Stimulated activated CD8-positive, alpha-beta memory T cell treated with anti-CD3 and anti-CD28 coated beads, Interleukin-7, amount 100 ng/mL, for 4 hours (primary cell): Measurements from ENCODE around the gene ENPP3.
"Not testable (repeated sequence)": the region's sequence is repeated elsewhere in the genome, so short reads cannot be mapped to it uniquely, and the experiment has no call there.

Experiments
- DNase-seq, 2 donors: peaks; one replicate each; pipeline ENCODE4 v3.0.0-alpha.2; 2020; ENCODE audit warnings: low read depth in 2 of 2

ENPP3 gene

GRCh38 chr6:131736003-131736596, 99.0 kb downstream of the ENPP3 start:
- no peak for DNase-seq

- DNase-seq, result no peak
Observed at GRCh38 chr6:131736811-131737210, 99.7 kb downstream of the ENPP3 start.

GRCh38 chr6:131739136-131739535, 102.0 kb downstream of the ENPP3 start:
- no peak for DNase-seq

- DNase-seq, result no peak
Observed at GRCh38 chr6:131740161-131740560, 103.1 kb downstream of the ENPP3 start.

GRCh38 chr6:131741688-131742393, 104.7 kb downstream of the ENPP3 start:
- no peak for DNase-seq

- no peak for DNase-seq
Observed at GRCh38 chr6:131744432-131745287, 107.6 kb downstream of the ENPP3 start.

GRCh38 chr6:131745476-131745875, 108.4 kb downstream of the ENPP3 start:
- DNase-seq, result no peak

GRCh38 chr6:131747821-131748353, 110.8 kb downstream of the ENPP3 start:
- no peak for DNase-seq

GRCh38 chr6:131749023-131749422, 111.9 kb downstream of the ENPP3 start:
- DNase-seq, result no peak

GRCh38 chr6:131751012-131751715, 114.1 kb downstream of the ENPP3 start:
- DNase-seq, result not testable (repeated sequence)

- DNase-seq, result no peak
Observed at GRCh38 chr6:131754088-131754487, 117.0 kb downstream of the ENPP3 start.

- DNase-seq, result no peak
Observed at GRCh38 chr6:131754715-131755567, 117.8 kb downstream of the ENPP3 start.

- DNase-seq, result no peak
Observed at GRCh38 chr6:131755597-131755996, 118.5 kb downstream of the ENPP3 start.

- DNase-seq, result no peak
Observed at GRCh38 chr6:131756039-131756438, 118.9 kb downstream of the ENPP3 start.

GRCh38 chr6:131758920-131759319, 121.8 kb downstream of the ENPP3 start:
- no peak for DNase-seq

GRCh38 chr6:131761060-131761761, 124.1 kb downstream of the ENPP3 start:
- no peak for DNase-seq

- no peak for DNase-seq
Observed at GRCh38 chr6:131761762-131762067, 124.6 kb downstream of the ENPP3 start.

GRCh38 chr6:131762984-131763383, 125.9 kb downstream of the ENPP3 start:
- DNase-seq, result no peak

GRCh38 chr6:131763749-131764148, 126.6 kb downstream of the ENPP3 start:
- no peak for DNase-seq

- DNase-seq, result no peak
Observed at GRCh38 chr6:131764350-131764749, 127.2 kb downstream of the ENPP3 start.
